Measurements from ENCODE around the gene MYEOV. TPM values are rescaled to one million over a fixed set of nuclear protein-coding genes. Genes with fewer than 3 reads are reported as not detected.

MYEOV gene
- total RNA-seq, 1 experiment from 2014 or later: 1.4 TPM

DNA sequence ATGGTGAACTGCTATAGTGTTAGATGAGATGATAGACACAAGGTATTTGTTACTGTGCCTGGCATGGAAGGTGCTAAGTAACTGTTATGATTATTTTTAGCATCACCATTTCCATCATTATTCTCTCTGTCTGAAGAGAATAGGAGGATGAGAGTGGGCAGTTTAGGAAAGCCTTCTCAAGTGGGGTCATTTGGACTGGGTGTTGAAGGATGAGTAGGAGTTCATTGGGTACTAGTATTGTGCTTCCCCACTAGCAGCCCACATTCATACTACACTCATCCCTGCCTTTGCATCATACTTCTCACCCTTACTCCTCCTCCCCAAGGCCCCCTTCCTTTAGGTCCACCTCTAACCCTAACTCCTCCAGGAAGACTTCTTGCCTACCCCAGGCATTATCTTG, 20.6 kb downstream of the MYEOV start:
- ATAC-seq (no peak), DNase-seq (ENCODE audit: low spot score) (no peak)
- H3K27ac Mint-ChIP-seq: no peak overlapping the region
- H3K9me3 Mint-ChIP-seq: no peaks in the 10 kb centered on the region
- POLR2A ChIA-PET: no interaction called here
- H3K27me3 Mint-ChIP-seq (ENCODE audit: low read depth): no peaks in the 10 kb centered on the region
- H3K4me3 Mint-ChIP-seq: no peak overlapping the region
- H3K36me3 Mint-ChIP-seq: no peaks in the 10 kb centered on the region
- CTCF ChIA-PET: no interaction called here
- TF ChIP-seq ATF1 (CRISPR knock-in tag; IDR thresholded peaks at IDR 0.05): no peak
- TF ChIP-seq SOX15 (CRISPR knock-in tag; IDR thresholded peaks at IDR 0.05): no peak
- TF ChIP-seq HMGA2 (CRISPR knock-in tag; IDR thresholded peaks at IDR 0.05): no peak
- TF ChIP-seq ZNF281 (CRISPR knock-in tag; IDR thresholded peaks at IDR 0.05): no peak
- no peak for TF ChIP-seq PRRX2 (CRISPR knock-in tag; IDR thresholded peaks at IDR 0.05)
- TF ChIP-seq ZNF219 (CRISPR knock-in tag; IDR thresholded peaks at IDR 0.05; ENCODE audit: borderline replicate concordance): no peak
- no peak for TF ChIP-seq FOXK1 (CRISPR knock-in tag; IDR thresholded peaks at IDR 0.05)
- TF ChIP-seq, protein P1, sequence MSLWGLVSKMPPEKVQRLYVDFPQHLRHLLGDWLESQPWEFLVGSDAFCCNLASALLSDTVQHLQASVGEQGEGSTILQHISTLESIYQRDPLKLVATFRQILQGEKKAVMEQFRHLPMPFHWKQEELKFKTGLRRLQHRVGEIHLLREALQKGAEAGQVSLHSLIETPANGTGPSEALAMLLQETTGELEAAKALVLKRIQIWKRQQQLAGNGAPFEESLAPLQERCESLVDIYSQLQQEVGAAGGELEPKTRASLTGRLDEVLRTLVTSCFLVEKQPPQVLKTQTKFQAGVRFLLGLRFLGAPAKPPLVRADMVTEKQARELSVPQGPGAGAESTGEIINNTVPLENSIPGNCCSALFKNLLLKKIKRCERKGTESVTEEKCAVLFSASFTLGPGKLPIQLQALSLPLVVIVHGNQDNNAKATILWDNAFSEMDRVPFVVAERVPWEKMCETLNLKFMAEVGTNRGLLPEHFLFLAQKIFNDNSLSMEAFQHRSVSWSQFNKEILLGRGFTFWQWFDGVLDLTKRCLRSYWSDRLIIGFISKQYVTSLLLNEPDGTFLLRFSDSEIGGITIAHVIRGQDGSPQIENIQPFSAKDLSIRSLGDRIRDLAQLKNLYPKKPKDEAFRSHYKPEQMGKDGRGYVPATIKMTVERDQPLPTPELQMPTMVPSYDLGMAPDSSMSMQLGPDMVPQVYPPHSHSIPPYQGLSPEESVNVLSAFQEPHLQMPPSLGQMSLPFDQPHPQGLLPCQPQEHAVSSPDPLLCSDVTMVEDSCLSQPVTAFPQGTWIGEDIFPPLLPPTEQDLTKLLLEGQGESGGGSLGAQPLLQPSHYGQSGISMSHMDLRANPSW (CRISPR knock-in tag; conservative IDR thresholded peaks at IDR 0.05; ENCODE audit: low read depth): no peak
- no peak for TF ChIP-seq NR3C1 (CRISPR knock-in tag; conservative IDR thresholded peaks at IDR 0.05; ENCODE audit: low read depth)
- TF ChIP-seq, protein P2, sequence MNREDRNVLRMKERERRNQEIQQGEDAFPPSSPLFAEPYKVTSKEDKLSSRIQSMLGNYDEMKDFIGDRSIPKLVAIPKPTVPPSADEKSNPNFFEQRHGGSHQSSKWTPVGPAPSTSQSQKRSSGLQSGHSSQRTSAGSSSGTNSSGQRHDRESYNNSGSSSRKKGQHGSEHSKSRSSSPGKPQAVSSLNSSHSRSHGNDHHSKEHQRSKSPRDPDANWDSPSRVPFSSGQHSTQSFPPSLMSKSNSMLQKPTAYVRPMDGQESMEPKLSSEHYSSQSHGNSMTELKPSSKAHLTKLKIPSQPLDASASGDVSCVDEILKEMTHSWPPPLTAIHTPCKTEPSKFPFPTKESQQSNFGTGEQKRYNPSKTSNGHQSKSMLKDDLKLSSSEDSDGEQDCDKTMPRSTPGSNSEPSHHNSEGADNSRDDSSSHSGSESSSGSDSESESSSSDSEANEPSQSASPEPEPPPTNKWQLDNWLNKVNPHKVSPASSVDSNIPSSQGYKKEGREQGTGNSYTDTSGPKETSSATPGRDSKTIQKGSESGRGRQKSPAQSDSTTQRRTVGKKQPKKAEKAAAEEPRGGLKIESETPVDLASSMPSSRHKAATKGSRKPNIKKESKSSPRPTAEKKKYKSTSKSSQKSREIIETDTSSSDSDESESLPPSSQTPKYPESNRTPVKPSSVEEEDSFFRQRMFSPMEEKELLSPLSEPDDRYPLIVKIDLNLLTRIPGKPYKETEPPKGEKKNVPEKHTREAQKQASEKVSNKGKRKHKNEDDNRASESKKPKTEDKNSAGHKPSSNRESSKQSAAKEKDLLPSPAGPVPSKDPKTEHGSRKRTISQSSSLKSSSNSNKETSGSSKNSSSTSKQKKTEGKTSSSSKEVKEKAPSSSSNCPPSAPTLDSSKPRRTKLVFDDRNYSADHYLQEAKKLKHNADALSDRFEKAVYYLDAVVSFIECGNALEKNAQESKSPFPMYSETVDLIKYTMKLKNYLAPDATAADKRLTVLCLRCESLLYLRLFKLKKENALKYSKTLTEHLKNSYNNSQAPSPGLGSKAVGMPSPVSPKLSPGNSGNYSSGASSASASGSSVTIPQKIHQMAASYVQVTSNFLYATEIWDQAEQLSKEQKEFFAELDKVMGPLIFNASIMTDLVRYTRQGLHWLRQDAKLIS (CRISPR knock-in tag; IDR thresholded peaks at IDR 0.05; ENCODE audit: borderline replicate concordance): no peak
- H3K4me1 Mint-ChIP-seq: no peaks in the 10 kb centered on the region

GRCh38 chr11:69316956-69317355, 23.0 kb downstream of the MYEOV start:
- Mint-ChIP-seq H3K4me3 (no peak overlapping the region), H3K9me3 (no peaks in the 10 kb centered on the region), H3K36me3 (no peaks in the 10 kb centered on the region), H3K27me3 (ENCODE audit: low read depth) (no peaks in the 10 kb centered on the region), H3K27ac (no peak overlapping the region), H3K4me1 (no peaks in the 10 kb centered on the region)
- CTCF ChIA-PET: interaction anchor here (0.6 kb wide), 1 partner anchor 321 kb away, joined by 3 read pairs; no protein-coding TSS in a partner anchor
- no peak for DNase-seq (ENCODE audit: low spot score)
- POLR2A ChIA-PET: no interaction called here
- ATAC-seq: no peak
- TF ChIP-seq, protein P3, sequence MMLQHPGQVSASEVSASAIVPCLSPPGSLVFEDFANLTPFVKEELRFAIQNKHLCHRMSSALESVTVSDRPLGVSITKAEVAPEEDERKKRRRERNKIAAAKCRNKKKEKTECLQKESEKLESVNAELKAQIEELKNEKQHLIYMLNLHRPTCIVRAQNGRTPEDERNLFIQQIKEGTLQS (CRISPR knock-in tag; conservative IDR thresholded peaks at IDR 0.05): no peak
- TF ChIP-seq, protein P4, sequence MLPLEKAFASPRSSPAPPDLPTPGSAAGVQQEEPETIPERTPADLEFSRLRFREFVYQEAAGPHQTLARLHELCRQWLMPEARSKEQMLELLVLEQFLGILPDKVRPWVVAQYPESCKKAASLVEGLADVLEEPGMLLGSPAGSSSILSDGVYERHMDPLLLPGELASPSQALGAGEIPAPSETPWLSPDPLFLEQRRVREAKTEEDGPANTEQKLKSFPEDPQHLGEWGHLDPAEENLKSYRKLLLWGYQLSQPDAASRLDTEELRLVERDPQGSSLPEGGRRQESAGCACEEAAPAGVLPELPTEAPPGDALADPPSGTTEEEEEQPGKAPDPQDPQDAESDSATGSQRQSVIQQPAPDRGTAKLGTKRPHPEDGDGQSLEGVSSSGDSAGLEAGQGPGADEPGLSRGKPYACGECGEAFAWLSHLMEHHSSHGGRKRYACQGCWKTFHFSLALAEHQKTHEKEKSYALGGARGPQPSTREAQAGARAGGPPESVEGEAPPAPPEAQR (CRISPR knock-in tag; IDR thresholded peaks at IDR 0.05): no peak
- TF ChIP-seq, protein P5, sequence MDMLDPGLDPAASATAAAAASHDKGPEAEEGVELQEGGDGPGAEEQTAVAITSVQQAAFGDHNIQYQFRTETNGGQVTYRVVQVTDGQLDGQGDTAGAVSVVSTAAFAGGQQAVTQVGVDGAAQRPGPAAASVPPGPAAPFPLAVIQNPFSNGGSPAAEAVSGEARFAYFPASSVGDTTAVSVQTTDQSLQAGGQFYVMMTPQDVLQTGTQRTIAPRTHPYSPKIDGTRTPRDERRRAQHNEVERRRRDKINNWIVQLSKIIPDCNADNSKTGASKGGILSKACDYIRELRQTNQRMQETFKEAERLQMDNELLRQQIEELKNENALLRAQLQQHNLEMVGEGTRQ (CRISPR knock-in tag; IDR thresholded peaks at IDR 0.05): no peak
- TF ChIP-seq EMX1 (CRISPR knock-in tag; IDR thresholded peaks at IDR 0.05) (no peak), RORB (CRISPR knock-in tag; IDR thresholded peaks at IDR 0.05) (no peak), NR3C1 (CRISPR knock-in tag; conservative IDR thresholded peaks at IDR 0.05; ENCODE audit: low read depth) (no peak), TEAD1 (CRISPR knock-in tag; IDR thresholded peaks at IDR 0.05) (no peak), ZNF281 (CRISPR knock-in tag; IDR thresholded peaks at IDR 0.05) (no peak), MXD4 (CRISPR knock-in tag; IDR thresholded peaks at IDR 0.05; ENCODE audit: borderline replicate concordance) (no peak)
- TF ChIP-seq, protein P1 (CRISPR knock-in tag; conservative IDR thresholded peaks at IDR 0.05; ENCODE audit: low read depth): no peak

All from WTC11 (cell line).